Natural killer cell (primary cell): ENCODE measurements around the gene AIF1L. TPM values are rescaled to one million over a fixed set of nuclear protein-coding genes. Genes with fewer than 3 reads are reported as not detected.

Source experiments
- ATAC-seq, 3 donors: fragments of 150-1000 bp in 2 of 3; fragments of 200-7000 bp in 1 of 3; cut with Tn5 transposase; 1 replicate in 1 of 3; 2 replicates in 2 of 3; pipeline ENCODE4 v1.10.0; 2021; ENCODE audit warnings: mild to moderate bottlenecking in 2 of 3, moderate library complexity in 2 of 3
- DNase-seq, 2 donors: peaks; one replicate each; pipeline versions ENCODE4 v3.0.0 to v3.0.0-alpha.2; 2013 to 2021; ENCODE audit warnings: mixed read lengths in 1 of 2
- H3K27ac ChIP-seq: one replicate; pipeline ENCODE4 v1.5.1; 2013; ENCODE audit warnings: mild to moderate bottlenecking, low read length
- H3K27me3 ChIP-seq: one replicate; pipeline ENCODE4 v1.6.1; 2013; ENCODE audit warnings: low read length; ENCODE audit not compliant: control insufficient read depth, insufficient read depth
- H3K36me3 ChIP-seq: one replicate; pipeline ENCODE4 v1.6.1; 2013; ENCODE audit warnings: low read length; ENCODE audit not compliant: control insufficient read depth, insufficient read depth
- H3K4me1 ChIP-seq: one replicate; pipeline ENCODE4 v1.6.1; 2013; ENCODE audit warnings: low read length; ENCODE audit not compliant: control insufficient read depth, insufficient read depth
- H3K4me3 ChIP-seq: one replicate; pipeline ENCODE4 v1.5.1; 2013; ENCODE audit warnings: low read length
- H3K9me3 ChIP-seq: one replicate; pipeline ENCODE4 v1.6.1; 2013; ENCODE audit warnings: low read length; ENCODE audit not compliant: control insufficient read depth, insufficient read depth
- H3K27ac Mint-ChIP-seq, 2 donors: one replicate each; pipeline ENCODE4 v1.8.0; 2022; ENCODE audit warnings: mild to moderate bottlenecking in 2 of 2, mixed read lengths in 2 of 2, moderate library complexity in 1 of 2
- H3K27me3 Mint-ChIP-seq, 2 donors: one replicate each; pipeline ENCODE4 v1.8.0; 2022; ENCODE audit warnings: low read depth in 2 of 2, mixed read lengths in 2 of 2
- H3K36me3 Mint-ChIP-seq: one replicate; pipeline ENCODE4 v1.8.0; 2022; ENCODE audit warnings: mixed read lengths
- H3K4me1 Mint-ChIP-seq, 2 donors: one replicate each; pipeline ENCODE4 v1.8.0; 2022; ENCODE audit warnings: mixed read lengths in 2 of 2
- H3K4me3 Mint-ChIP-seq: one replicate; pipeline ENCODE4 v1.8.0; 2022; ENCODE audit warnings: mild to moderate bottlenecking, moderate library complexity, mixed read lengths
- H3K9me3 Mint-ChIP-seq, 2 donors: one replicate each; pipeline ENCODE4 v1.8.0; 2022; ENCODE audit warnings: mixed read lengths in 2 of 2
- CTCF ChIP-seq: fragments of 200-600 bp; IDR thresholded peaks from one replicate; pipeline ENCODE4 v1.8.0; 2022; ENCODE audit warnings: antibody characterized with exemption
- WGBS: methylation state at CpG from one replicate; pipeline ENCODE4 v1.1.7; 2013; ENCODE audit warnings: missing lambda C conversion rate; ENCODE audit not compliant: insufficient coverage; 5-methylcytosine and 5-hydroxymethylcytosine counted together
- intact Hi-C: fragments of 100-400 bp; cut with micrococcal nuclease; formaldehyde crosslinking; loops from one replicate; pipeline ENCODE4 v1.14.2; 2022
- total RNA-seq, 4 donors: library from RNA; stranded (reverse); fragments of 120-200 nt in 1 of 4; gene quantifications; one replicate each; pipeline versions ENCODE4 v1.2.3 to v1.2.4, GENCODE V29; 2013 to 2022

Gene AIF1L
- total RNA-seq, 3 donors from 2014 or later (not counting 1 experiment from before 2014, with no cell fraction given) = not detected

GRCh38 chr9:131051592-131052517, 44.5 kb upstream of the AIF1L start:
- no peak overlapping the region for H3K4me3 Mint-ChIP-seq
- intact Hi-C loops = no loop called here
- ATAC-seq (no peak), DNase-seq (no peak)
- no peaks in the 10 kb centered on the region for H3K4me1 Mint-ChIP-seq
- Histone ChIP-seq H3K27ac (no peak overlapping the region), H3K9me3 (no peaks in the 10 kb centered on the region), H3K4me1 (peaks cover 1% of the 10 kb centered on the region), H3K27me3 (no peaks in the 10 kb centered on the region), H3K36me3 (no peaks in the 10 kb centered on the region), H3K4me3 (no peak overlapping the region)
- no peaks in the 10 kb centered on the region for H3K36me3 Mint-ChIP-seq
- H3K9me3 Mint-ChIP-seq = no peaks in the 10 kb centered on the region
- no peak overlapping the region for H3K27ac Mint-ChIP-seq
- WGBS = 87% methylated on average over 25 of the region's 25 CpGs
- TF ChIP-seq CTCF = no peak
- peaks cover 7% of the 10 kb centered on the region in 2 donors for H3K27me3 Mint-ChIP-seq

GRCh38 chr9:131053896-131054295, 42.4 kb upstream of the AIF1L start:
- DNase-seq (no peak), ATAC-seq (no peak)
- no peak overlapping the region for H3K27ac Mint-ChIP-seq
- no peak overlapping the region for H3K4me3 Mint-ChIP-seq
- Histone ChIP-seq H3K36me3 (no peaks in the 10 kb centered on the region), H3K4me1 (no peaks in the 10 kb centered on the region), H3K9me3 (no peaks in the 10 kb centered on the region), H3K27me3 (no peaks in the 10 kb centered on the region), H3K27ac (no peak overlapping the region), H3K4me3 (no peak overlapping the region)
- WGBS = 100% methylated on average over 1 of the region's 3 CpGs
- H3K4me1 Mint-ChIP-seq = no peaks in the 10 kb centered on the region
- no peaks in the 10 kb centered on the region for H3K36me3 Mint-ChIP-seq
- TF ChIP-seq CTCF = no peak
- H3K9me3 Mint-ChIP-seq = no peaks in the 10 kb centered on the region
- intact Hi-C loops = no loop called here
- peaks cover 0 to 3% of the 10 kb centered on the region in 2 donors for H3K27me3 Mint-ChIP-seq

- Mint-ChIP-seq H3K4me3 (no peak overlapping the region), H3K27me3 (no peaks in the 10 kb centered on the region), H3K27ac (no peak overlapping the region), H3K4me1 (no peaks in the 10 kb centered on the region), H3K9me3 (no peaks in the 10 kb centered on the region), H3K36me3 (no peaks in the 10 kb centered on the region)
- Histone ChIP-seq H3K4me1 (no peaks in the 10 kb centered on the region), H3K4me3 (no peak overlapping the region), H3K27ac (no peak overlapping the region), H3K9me3 (no peaks in the 10 kb centered on the region), H3K27me3 (no peaks in the 10 kb centered on the region), H3K36me3 (no peaks in the 10 kb centered on the region)
- DNase-seq (no peak), ATAC-seq (no peak)
- TF ChIP-seq CTCF = no peak
- intact Hi-C loops = no loop called here
- 86% methylated on average over 14 of the region's 14 CpGs for WGBS
Observed at GRCh38 chr9:131056781-131057506, 39.4 kb upstream of the AIF1L start.
